Jurkat, Clone E6-1 (cell line): ENCODE data around the gene TNRC6B.
A peak's percentile ranks its signal among the peaks of the same experiment; 100 is the strongest.

ENCODE experiments used
- DNase-seq: peaks from one replicate; pipeline ENCODE4 v3.0.0-alpha.2; 2011; ENCODE audit warnings: low read depth, low spot score
- H3K4me3 ChIP-seq: 2 replicates; pipeline ENCODE4 v1.5.1; 2011; ENCODE audit warnings: mild to moderate bottlenecking, low read length, control low read depth, moderate library complexity

TNRC6B gene

GRCh38 chr22:40261783-40262182, 84.1 kb downstream of the TNRC6B start:
- H3K4me3 ChIP-seq, result no peak overlapping the region
- no peak for DNase-seq

GRCh38 chr22:40263191-40263590, 85.5 kb downstream of the TNRC6B start:
- H3K4me3 ChIP-seq, result no peak overlapping the region
- DNase-seq, result peak; percentile 18

DNA sequence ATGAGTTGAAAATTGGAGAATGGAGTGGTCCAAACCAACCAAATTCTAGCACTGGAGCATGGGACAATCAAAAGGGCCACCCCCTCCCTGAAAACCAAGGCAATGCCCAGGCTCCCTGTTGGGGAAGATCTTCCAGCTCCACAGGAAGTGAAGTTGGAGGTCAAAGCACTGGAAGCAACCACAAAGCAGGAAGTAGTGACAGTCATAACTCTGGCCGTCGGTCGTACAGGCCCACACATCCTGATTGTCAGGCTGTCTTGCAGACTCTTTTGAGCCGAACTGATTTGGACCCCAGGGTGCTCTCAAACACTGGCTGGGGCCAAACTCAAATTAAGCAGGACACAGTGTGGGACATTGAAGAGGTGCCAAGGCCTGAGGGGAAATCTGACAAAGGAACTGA, 88.1 kb downstream of the TNRC6B start:
- H3K4me3 ChIP-seq, result no peak overlapping the region
- peak; percentile 12 for DNase-seq

GRCh38 chr22:40270031-40270430, 92.3 kb downstream of the TNRC6B start:
- H3K4me3 ChIP-seq, result no peak overlapping the region
- DNase-seq, result no peak

- no peak for DNase-seq
- H3K4me3 ChIP-seq, result no peak overlapping the region
Observed at GRCh38 chr22:40270748-40271373, 93.1 kb downstream of the TNRC6B start.

DNA sequence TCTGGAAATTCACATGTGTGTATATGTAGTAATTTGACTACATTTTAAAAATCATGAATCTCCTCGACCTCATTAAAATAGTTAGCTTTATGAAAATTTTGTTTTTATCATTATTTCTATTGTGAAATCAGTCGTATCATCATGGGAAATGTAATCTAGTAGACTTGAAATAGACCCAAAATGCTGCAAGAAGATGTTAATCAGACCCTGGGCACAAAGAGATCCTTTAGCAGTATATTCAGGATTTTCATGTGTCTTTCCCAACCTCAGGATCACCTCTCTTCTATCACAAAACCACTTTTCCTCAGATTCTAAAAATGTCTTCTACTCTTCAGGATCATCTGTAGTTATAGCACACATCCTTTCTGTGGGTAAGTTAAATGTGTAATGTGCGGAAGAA, 93.7 kb downstream of the TNRC6B start:
- no peak for DNase-seq
- no peak overlapping the region for H3K4me3 ChIP-seq

DNA sequence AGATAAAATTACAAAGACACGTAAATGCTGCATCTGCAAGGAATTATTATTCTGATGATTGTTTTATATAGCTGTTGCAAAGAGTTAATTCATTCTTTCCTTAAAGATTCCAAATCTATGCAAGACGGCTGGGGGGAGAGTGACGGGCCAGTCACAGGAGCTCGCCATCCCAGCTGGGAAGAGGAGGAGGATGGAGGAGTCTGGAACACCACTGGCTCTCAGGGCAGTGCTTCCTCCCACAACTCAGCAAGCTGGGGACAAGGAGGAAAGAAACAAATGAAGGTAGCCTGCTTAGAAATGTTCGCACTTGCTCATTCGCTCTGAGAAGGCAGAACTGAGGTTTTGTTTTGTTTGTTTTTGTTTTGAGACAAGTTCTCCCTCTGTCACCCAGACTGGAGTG, 95.6 kb downstream of the TNRC6B start:
- no peak overlapping the region for H3K4me3 ChIP-seq
- DNase-seq, result no peak

GRCh38 chr22:40276996-40277823, 99.5 kb downstream of the TNRC6B start:
- H3K4me3 ChIP-seq, result no peak overlapping the region
- no peak for DNase-seq

DNA sequence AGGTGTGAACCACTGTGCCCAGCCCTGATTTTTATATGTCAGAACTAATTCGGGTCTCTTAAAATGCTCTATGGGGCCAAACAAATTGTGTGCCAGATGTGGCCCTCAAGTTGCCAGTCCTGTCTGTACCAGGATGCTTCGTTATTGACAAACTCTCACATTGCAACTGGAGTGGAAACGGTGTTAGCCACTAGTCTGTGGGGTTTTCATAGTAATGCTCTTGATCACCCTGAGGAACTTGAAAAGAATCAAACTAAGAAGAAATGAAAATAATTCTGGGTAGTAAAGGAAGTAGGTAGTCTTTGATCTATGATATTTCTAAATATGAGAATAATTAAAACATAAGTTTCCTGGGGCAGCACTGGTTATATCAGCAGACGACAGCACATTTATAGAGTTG, 101.3 kb downstream of the TNRC6B start:
- no peak overlapping the region for H3K4me3 ChIP-seq
- DNase-seq, result no peak

- H3K4me3 ChIP-seq, result no peak overlapping the region
- no peak for DNase-seq
Observed at GRCh38 chr22:40281717-40282116, 104.0 kb downstream of the TNRC6B start.

DNA sequence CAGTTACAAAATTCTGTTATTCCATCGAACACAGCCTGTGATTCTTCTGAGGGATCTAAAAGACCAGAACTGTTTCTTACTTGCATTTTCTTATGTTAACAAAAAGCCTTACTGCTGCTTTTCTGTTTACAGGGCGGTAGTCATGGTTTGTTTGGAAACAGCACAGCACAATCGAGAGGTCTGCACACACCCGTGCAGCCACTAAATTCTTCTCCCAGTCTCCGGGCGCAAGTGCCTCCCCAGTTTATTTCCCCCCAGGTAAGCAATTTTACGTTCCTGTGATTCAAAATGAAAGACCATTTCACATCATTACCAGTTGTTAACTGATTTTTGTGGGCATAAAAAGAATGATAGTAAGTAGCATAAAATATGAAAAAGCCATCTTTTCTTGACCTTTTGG, 107.8 kb downstream of the TNRC6B start:
- no peak overlapping the region for H3K4me3 ChIP-seq
- DNase-seq, result no peak

- no peak for DNase-seq
- no peak overlapping the region for H3K4me3 ChIP-seq
Observed at GRCh38 chr22:40289991-40290459, 112.3 kb downstream of the TNRC6B start.

- no peak overlapping the region for H3K4me3 ChIP-seq
- no peak for DNase-seq
Observed at GRCh38 chr22:40290516-40290915, 112.8 kb downstream of the TNRC6B start.

- no peak for DNase-seq
Observed at GRCh38 chr22:40294696-40295095, 117.0 kb downstream of the TNRC6B start.

GRCh38 chr22:40300316-40300715, 122.6 kb downstream of the TNRC6B start:
- H3K4me3 ChIP-seq, result no peak overlapping the region
- no peak for DNase-seq

More at GRCh38 chr22:40294696-40295095, 117.0 kb downstream of the TNRC6B start:
- no peak overlapping the region for H3K4me3 ChIP-seq

DNA sequence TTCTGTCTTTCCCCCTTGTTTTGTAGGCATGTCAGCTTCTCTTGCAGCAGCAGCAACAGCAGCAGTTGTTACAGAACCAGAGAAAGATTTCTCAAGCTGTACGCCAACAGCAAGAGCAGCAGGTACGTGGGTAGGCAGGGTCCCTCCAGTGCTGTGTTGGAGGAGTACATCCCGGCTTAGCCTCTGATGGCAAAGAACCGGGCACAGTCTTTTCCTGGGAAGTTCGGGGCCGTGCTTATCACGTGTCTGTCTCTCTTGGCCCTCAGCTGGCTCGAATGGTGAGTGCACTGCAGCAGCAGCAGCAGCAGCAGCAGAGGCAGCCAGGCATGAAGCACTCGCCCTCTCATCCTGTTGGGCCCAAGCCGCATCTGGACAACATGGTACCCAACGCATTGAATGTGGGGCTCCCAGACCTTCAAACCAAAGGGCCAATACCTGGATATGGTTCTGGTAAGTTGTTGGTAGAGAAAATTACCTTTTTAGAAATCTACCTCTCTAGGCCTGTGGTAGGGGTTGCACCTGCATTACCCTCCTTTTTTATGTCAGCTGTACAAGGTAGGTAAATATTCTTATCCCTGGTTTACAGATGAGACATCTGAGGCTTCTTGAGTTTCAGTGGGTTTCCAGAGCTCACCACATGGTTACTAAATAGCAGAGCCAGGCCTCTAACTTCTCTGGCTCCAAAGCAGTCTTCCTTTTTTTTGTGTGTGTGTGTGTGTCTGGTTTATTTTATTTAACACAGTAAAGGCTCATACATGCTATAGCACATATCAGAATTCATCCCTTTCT, 123.4 kb downstream of the TNRC6B start:
- no peak overlapping the region for H3K4me3 ChIP-seq
- no peak for DNase-seq

GRCh38 chr22:40302149-40302548, 124.4 kb downstream of the TNRC6B start:
- H3K4me3 ChIP-seq, result no peak overlapping the region
- DNase-seq, result no peak

DNA sequence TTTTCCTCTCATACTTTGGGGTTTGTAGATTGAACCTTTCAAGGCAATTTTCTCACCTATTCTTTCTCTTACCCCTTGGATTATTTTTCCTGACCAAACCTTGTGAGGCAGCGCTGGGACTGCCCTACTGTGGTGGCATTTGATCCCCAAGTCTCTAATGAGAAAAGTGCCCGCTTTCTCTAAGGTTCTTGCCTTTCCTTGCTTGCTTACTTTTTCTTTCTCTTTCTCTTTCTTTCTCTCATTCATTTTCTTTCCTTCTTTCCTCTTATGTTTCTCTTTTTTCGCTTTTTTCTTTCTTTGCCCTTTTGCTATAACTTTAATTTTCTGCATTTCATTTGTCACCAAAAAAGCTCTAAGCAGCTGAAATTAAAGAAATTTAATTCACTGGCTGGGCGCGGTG, 127.9 kb downstream of the TNRC6B start:
- no peak for DNase-seq
- no peak overlapping the region for H3K4me3 ChIP-seq

GRCh38 chr22:40308999-40309573, 131.4 kb downstream of the TNRC6B start:
- no peak overlapping the region for H3K4me3 ChIP-seq
- DNase-seq, result no peak

DNA sequence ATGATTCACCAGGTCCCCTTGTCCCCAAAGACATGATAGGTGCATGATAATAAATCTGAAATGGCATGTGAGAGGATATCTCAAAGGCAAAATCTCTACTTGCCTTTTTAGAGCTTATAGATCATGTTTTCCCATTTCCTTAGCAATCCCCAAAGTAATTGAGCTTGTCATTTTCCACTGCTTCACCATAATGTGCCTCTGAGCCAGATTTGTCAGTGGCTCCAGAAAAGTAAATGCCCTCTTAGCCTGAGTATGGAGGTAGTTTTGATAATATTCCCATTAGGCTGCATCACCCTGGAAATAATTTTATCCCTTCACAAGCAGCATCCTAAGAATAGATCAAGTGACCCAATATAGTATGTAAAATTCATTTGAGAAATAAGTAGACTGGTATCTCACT, 131.9 kb downstream of the TNRC6B start:
- no peak for DNase-seq
- no peak overlapping the region for H3K4me3 ChIP-seq
